Measurements from ENCODE around the gene ESPN.

GRCh38 chr1:6505367-6506209 lies 81.0 kb downstream of the ESPN start:
- TF ChIP-seq CTCF (conservative IDR thresholded peaks at IDR 0.05 in 1 of 2, IDR thresholded peaks at IDR 0.05 in 1 of 2; ENCODE audit: extremely low read depth in 1 of 2, insufficient read depth in 1 of 2, low read depth in 1 of 2, low read length in 2 of 2) (no peak), EZH2 (IDR thresholded peaks at IDR 0.05; ENCODE audit: borderline replicate concordance, low read length) (no peak)
